Endometrial microvascular endothelial cells (primary cell): ENCODE data around the gene ACTA1. TPM values are rescaled to one million over a fixed set of nuclear protein-coding genes. Genes with fewer than 3 reads are reported as not detected.
"Not testable (repeated sequence)": the region's sequence is repeated elsewhere in the genome, so short reads cannot be mapped to it uniquely, and the experiment has no call there.

Source experiments
- in situ Hi-C: cut with HindIII; loops from 2 replicates; pipeline ENCODE4 v1.10.0; 2017; ENCODE audit warnings: low sequenced_read_pairs, low pct_unique_long_range_greater_than_20kb; ENCODE audit errors: inconsistent ontology term
- total RNA-seq: library from RNA; depleted of rRNA; stranded (reverse); fragments of >200 nt; gene quantifications from one replicate; pipeline ENCODE4 v1.2.3, GENCODE V29; 2015; ENCODE audit errors: inconsistent ontology term

Gene ACTA1
- total RNA-seq, 1 donor from 2014 or later: not detected

DNA sequence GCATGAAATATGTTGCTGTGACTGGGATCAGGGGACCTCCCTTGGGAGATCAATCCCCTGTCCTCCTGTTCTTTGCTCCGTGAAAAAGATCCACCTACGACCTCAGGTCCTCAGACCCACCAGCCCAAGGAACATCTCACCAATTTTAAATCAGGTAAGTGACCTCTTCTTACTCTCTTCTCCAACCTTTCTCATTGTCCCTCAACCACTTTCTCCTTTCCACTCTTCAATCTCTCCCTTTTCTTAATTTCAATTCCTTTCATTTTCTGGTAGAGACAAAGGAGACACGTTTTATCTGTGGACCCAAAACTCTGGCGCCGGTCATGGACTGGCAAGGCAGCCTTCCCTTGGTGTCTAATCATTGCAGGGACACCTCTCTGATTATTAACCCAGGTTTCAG is 21.1 kb downstream of the ACTA1 start:
- in situ Hi-C loops: not testable (repeated sequence)

DNA sequence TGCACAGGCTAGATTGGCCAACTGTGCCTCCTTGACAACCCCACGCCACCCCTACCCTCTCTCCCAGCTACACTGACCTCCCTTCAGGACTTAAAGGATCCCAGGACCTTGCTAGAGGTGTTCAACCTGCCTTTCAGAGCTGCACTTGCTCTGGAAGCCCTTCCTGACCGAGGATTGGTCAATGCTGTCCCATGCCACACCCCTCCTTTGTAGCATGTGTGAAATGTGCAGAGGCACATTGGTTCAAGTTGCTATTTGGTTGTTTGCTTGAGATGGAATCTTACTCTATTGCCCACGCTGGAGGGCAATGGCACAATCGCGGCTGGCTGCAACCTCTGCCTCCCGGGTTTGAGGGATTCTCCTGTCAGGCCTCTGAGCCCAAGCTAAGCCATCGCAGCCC is 21.8 kb downstream of the ACTA1 start:
- in situ Hi-C loops: no loop called here

DNA sequence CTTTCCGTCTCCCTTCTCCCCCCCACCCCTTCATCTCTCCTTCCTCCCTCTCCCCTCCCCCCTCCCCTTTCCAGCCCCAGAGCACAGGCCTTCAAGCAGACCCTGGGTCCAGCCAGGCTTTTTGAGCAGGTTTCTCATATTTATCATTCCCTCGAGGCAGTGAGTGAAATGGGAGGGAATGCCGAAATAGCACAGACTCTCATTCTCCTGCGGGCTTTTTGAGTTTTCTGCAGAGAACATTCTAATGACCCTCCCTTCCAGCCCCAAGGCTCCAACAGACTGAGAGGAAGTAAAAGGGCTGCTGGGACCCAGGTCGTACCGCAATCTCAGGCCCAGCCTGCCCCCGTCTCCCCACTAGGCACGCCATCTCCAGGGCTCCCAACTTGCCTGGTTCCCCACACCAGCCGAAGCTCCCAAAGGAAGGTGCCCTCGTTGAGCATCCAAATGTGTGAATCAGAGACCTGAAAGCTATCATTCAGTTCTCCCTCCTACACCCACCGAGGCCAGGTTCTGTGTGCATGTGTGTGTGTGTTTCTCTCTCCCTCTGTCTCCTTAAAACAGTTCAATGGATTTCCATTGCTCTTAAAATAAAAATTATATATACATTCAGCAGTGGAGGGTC is 22.3 kb downstream of the ACTA1 start:
- in situ Hi-C loops: no loop called here

DNA sequence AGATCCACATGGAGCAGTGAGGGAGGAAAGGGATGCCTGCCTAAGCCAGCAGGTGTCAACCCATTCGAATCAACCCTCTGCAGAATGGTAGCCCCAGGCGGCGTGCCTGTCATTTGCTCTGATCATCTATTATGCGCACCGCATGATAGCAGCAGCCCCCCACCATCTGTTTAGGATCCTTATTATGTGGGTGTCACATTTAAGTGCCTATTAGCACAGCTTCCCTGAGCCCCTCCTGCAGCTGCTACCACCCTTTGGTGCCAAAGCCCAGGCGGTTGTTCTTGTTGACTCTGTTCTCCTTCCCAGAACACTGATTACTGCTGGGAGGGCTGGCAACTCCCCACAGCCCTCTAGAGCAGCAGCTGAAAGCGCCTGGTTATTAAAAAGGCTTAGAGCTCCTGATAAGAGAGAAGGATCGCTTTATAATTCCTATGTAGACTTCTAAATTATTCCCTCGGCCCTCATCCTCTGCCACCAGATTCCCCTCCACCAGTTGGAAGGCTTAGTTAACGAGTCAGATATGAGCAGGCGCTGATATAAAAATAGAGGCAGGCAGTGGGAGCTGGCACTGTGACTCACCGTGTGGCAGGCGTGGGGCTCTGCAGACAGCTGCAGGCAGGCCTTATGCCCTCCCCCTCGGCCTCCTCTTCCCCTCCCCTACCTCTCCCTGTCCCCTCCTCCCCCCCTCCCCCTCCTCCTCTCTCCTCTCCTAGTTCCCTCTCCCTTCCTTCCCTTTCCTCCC is 23.0 kb downstream of the ACTA1 start:
- in situ Hi-C loops: no loop called here

DNA sequence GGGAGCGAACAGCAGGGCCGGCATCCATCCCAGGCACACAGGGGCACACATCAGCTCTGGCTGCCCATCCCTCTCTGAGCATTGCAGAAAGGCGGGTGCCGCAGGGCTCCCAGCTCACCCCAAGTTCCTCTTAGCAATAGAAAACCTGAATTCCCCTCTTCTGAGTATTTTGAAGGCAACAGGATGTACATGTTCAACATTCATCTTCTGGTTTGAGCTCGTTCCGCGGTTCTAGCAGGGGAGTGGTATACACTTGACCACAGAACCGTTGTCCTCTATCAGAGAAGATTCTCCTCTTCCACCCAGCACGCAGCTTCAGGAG is 23.6 kb downstream of the ACTA1 start:
- in situ Hi-C loops: no loop called here

DNA sequence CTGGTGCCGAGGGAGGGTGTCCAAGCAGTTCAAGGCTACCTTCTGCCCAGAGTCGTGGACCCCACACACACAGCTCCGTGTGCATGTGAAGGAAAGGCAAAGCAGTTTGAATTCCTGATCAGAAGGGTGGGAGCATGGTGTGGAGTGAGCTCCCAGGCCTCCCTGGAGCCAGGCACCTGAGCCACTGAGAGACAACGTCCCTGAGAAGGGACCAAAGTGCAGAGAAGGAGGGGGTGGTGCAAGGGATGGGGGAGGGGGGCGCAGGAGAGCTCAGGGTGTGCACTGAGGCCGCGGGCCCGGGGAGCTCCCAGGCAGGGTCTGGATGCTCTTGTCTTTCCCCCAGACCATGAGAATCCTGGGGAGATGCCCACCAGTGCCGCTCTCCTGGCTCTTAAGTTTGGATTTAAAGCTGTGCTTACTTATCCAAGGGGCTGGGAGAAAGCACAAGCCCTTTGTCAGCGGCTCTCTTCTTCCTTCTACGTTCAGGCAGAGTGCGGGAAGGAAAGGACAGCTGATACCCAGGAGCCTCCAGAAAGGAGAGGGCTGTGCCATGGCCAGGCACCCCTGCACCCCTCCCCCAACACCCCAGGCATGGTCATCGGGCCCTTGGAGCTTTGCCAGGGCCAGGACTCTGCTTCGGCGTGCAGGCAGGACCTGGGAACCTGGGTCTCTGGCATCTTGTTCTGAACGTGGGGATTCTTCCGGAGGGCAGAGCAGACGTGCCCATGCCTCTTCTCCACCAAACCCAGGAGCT is 24.1 kb downstream of the ACTA1 start:
- in situ Hi-C loops: no loop called here

DNA sequence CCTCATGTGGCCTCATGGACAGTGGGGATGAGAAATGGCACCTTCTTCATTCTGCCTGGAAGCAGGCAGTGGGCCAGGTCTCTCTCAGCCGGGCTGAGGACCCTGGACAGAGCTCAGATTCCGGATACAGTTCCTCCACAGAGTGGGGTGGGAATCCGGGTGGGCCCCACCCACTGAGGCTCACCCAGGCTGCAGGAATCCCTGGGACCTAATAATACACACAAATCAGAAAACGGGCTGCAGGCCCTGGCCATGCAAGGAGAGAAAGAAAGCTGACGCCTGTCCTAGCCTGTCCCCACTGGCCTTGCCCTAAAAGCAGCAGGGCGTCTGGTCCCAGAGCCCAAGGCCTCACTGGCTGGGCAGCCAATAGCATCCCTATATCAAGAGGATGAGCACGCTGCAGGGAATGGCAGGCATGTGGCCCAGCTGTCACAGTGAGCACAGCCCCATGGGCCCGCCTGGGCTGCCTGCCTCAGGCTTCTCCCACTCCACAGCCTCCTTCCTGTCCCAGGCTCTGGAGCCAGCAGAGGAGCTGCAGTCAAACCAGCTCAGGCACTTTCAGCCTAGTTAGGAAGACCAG is 25.3 kb downstream of the ACTA1 start:
- in situ Hi-C loops: no loop called here

DNA sequence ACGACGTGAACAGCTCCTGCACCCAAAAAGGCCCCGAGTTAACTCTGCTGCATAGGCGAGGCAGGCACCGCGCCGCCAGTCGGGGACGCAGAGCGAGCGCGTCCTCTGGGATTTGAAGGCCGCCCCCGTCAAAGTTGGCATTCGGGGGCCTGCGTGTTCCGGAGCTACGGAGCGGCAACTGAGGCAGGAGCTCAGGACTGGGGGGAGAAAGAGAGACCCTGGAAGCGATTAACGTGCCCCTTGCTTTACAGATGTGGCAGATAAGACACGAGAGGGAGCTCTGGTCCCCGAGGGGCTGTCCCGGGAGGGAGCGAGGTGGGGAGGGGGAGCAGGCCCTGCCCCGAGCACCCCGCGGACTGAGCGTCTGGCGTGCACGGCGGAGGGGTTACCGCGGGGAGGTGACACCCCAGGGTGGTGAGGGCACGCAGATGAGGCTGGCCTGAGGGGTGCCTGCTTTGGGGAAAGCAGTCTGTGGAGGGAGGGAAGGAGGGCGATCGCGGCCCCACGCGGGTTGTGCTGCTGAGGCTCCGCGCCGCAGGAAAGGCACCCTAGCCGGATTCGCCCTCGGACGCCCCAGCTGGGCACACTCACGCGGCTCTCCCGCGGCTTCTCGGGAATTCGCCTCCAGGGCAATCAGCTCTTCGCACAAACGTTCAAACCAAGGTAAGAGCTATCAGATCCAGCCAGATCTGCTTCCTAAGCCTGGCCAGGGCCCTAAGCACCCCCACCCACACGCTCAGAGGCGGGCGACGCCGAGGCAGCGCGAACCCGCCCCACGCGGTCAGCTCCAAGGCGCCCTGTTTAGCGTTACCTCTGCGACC is 26.5 kb downstream of the ACTA1 start:
- in situ Hi-C loops: no loop called here

DNA sequence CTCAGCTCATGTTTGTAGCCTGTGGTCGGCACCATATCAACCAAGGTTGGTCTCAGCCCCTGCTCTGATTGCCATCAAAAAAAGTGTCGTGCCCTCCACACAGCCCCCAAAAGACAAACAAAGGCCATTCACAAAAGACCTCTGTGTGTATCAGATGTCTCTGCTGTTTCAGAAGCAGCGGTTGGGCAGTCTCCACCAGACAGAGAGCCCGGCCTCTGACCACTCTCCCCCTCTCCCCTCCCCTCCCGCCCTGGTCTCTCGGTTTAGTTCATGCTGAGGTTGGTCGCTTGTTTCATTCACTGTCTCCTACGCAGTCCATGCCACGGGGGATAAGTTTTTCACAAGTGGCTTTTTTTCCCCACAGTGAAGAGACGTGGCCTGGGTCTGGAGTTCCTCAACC is 27.1 kb downstream of the ACTA1 start:
- in situ Hi-C loops: no loop called here

DNA sequence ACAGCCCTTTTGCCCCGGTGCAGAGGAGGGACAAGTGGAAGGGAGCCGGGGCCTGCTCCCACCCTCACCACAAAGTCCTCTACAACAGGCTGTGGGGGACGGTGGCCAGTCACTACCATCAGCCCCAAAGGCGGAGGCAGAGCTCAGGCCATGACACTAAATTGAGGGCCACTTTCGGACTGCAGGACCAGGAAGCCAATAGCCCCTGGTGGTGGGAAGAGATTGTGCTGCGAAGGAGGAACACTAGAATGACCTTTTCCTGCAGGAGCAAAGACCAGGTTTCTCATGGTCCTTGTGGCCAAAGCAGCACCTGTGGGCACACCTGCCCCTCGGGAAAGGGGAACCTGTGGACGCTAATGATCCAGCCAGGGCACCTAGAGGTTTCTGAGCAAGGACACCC is 30.3 kb downstream of the ACTA1 start:
- in situ Hi-C loops: no loop called here

DNA sequence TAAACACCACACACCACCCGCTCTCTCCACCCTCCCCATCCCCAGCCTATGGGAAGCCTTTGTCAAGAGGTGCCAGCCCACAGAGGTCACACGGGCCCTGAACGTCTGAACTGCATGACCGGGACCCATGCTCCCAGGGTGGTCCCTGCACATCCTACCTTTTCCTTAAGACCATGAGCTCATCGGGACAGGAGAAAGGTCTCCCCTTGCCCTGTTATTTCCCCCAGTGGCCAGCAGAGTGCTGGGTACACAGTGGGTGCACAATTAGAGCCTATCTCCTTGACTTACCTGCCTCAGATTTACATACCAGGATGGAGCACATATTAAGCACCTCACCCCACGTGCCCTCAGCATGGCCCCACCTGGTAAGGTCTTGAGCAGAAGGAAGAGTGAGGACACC is 30.9 kb downstream of the ACTA1 start:
- in situ Hi-C loops: no loop called here

DNA sequence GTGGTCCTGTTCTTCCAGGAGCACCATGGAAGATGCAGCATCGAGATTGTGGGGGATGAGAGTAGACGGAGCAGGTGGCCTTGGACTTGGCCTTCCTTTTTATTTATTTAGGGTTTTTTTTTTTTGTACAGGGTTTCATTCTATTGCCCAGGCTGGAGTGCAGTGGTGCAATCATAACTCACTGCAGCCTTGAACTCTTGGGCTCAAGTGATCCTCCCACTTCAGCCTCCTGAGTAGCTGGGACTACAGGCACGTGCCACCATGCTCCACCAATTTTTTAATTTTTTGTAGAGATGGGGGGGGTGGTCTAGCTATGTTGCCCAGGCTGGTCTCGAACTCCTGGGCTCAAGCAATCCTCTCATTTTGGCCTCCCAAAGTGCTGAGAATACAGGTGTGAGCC is 31.6 kb downstream of the ACTA1 start:
- in situ Hi-C loops: not testable (repeated sequence)

DNA sequence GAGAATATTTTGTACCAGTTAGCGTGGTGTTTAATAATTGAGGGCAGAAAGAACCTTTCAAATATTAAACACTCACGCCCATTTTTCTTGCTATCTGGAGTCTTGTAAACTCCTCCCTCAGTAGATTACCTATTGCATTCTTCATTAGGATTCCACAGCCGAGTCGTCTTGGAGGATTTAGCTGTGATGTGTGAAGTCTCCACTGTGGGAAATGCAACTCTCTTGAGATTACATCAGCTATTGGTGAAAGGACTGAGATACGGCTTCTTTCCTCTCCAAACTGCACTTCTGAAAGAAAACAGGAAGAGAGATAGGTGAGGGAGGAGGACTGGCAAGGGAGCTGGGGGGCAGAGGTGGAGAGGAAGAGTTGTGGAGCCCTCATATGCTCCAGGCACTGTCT is 36.1 kb downstream of the ACTA1 start:
- in situ Hi-C loops: no loop called here

DNA sequence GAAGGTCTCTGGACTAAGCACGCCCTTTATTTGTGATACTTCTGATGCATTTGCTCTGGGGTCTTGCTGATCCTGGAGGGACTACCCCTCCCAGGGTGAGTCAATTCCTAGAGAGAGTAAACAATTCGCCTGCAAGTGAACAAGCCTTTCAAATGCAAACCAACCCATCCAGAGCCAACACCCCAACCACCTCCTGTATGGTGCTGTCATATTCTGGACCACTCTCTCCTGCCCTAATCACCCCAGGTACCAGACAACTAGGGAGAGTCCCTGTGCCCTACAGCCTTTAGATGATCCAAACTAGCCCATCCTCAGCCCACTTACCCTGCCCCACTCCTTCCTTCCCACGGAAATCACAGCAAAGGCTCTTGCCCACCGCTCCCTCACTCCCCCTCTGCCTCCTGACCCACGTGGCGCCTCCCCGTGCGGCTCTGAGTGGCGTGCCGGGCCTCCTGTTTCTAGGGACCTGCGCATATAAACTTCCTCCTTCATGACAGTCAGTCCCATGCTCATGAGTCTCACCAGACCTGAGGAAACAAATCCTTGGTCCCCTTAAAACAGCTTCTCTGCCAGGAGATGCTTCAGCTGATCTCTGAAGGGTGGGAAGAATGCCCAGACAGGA is 37.2 kb downstream of the ACTA1 start:
- in situ Hi-C loops: no loop called here

DNA sequence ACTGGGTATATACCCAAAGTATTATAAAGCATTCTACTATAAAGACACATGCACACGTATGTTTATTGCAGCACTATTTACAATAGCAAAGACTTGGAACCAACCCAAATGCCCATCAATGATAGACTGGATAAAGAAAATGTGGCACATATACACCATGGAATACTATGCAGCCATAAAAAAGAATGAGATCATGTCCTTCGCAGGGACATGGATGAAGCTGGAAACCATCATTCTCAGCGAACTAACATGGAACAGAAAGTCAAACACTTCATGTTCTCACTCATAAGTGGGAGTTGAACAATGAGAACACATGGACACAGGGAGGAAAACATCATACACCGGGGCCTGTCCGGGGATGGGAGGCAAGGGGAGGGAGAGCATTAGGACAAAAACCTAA is 39.4 kb downstream of the ACTA1 start:
- in situ Hi-C loops: not testable (repeated sequence)

DNA sequence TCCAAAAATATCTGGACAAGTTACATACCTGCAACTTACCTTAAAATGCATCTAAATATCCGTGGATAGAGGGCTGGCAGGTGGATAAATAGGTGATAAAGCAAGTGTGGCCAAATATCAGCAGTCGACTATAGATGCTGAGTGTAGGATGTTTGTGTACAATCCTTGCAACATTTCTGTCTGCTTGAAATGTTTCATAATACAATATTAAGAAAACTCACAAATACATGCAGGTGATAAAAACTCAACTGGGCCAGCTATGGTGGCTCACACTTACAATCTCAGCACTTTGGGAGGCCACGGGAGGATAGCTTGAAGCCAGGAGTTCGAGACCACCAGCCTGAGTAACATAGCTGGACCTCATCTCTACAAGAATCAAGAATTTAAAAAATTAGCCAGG is 41.0 kb downstream of the ACTA1 start:
- in situ Hi-C loops: no loop called here

DNA sequence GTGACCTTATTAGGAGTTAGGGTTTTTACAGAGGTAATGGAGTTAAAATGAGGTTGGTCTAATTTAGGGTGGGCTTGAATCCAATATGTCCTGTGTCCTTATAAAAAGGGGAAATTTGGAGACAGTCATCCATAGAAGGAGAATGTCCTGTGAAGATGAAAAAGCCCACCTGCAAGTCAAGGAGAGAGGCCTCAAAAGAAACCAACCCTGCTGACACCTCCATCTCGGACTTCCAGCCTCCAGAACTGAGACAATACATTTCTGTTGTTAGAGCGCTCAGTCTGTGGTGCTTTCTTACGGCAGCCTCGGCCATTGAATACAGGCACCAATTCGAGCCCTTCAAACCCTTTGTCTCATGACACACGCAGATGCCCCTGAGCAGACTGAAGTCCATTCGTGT is 43.8 kb downstream of the ACTA1 start:
- in situ Hi-C loops: no loop called here

DNA sequence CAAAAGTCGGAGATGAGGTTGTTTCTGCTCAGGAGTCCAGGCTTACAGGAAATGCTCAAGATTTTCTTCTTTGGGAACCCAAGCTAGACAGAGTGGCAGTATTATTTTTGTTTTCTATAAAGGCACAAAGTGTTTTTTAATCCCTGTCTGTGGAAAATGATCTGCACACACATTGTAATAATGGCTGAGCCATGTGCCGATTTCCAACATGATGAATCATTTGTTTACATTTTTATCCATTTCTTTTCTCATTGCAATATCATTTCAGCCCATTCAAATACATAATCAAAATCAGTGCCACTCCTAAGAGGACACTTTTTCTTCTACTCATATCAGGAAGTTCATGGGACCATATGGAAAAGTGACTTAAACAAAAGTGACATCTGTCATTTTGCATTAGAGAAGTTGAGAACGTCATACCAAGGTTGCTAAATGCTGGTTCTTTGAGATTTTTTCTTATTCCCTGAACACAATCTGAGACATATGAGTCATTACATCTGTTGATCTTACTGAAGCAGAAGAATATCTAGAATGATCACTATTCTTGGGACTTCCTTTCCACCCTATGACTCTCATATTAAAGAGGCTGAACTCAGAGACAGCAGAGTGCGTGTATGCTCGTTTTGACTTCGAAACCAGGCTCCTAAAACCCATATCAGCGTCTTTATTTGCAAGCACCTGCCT is 44.9 kb downstream of the ACTA1 start:
- in situ Hi-C loops: no loop called here
